ENCODE data around the gene ADARB1. TPM values are rescaled to one million over a fixed set of nuclear protein-coding genes. Genes with fewer than 3 reads are reported as not detected.

The ADARB1 gene
- polyA plus RNA-seq, 1 donor (not counting 4 experiments of a cell fraction or from before 2014, with no cell fraction given), result 13.0 TPM

DNA sequence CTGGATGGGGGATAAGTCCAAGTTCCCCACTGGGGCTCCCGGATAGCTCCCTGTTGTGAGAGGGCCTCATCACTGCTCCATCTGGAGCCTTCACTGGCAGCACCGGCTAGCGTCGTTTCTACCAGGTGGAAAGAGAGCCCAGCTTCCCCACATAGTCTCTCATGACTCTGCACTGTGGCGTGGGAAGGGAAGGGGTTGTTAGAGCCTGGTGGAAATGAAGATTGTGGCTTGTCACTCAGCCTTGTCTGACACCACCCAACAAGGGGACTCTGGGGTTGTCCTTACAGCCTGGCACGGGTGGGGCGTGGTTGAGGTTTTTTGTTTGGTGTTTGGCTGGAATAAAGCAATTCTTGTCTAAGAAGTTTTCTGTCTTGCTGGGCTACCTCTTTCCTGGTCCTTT is 94.6 kb downstream of the ADARB1 start:
- H3K27ac ChIP-seq (ENCODE audit: control insufficient read depth, insufficient read depth, low read length), result no peak overlapping the region

DNA sequence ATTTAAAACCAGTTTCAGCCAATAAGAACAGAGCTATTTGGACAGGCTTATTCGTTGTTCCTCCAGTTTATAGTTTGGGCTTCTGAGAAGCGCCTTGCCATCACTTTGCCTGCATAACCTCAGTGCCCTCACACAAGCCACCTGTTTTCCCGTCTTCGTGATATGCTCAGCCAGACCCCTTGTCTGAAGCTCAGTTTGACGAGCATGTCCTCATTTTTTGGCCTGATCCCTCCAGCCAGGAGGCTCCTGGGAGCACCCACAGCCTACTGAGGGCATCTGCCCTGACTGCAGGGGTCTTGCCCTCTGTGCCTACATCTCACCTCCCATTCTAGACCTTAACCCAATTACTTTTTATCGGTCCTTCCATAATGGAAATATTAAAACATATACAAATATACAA is 95.3 kb downstream of the ADARB1 start:
- dilution Hi-C loops (cut with MboI; ENCODE audit: extremely low pct_ligation_motif_present, low sequenced_read_pairs), result no loop called here
- H3K79me2 ChIP-seq (ENCODE audit: control insufficient read depth, insufficient read depth, low read length), result no peaks in the 10 kb centered on the region
- no peaks in the 10 kb centered on the region for H3K36me3 ChIP-seq (ENCODE audit: control insufficient read depth in 2 of 2, extremely low read depth in 1 of 2, insufficient read depth in 2 of 2, low read length in 2 of 2)
- H2AFZ ChIP-seq (ENCODE audit: control insufficient read depth, low read length), result no peak overlapping the region
- no peaks in the 10 kb centered on the region for H4K20me1 ChIP-seq (ENCODE audit: control insufficient read depth, extremely low read depth, insufficient read depth, low read length)
- no peak overlapping the region for H3K4me2 ChIP-seq (ENCODE audit: control insufficient read depth, extremely low read depth, insufficient read depth, low read depth, low read length)
- FAIRE-seq (no peak), DNase-seq (ENCODE audit: low read depth, low spot score) (no peak)
- peaks cover 9% of the 10 kb centered on the region for H3K4me1 ChIP-seq (ENCODE audit: control insufficient read depth, extremely low read depth, insufficient read depth, low read length)
- no peaks in the 10 kb centered on the region for H3K9me1 ChIP-seq (ENCODE audit: control insufficient read depth, extremely low read depth, insufficient read depth, low read length)
- no peaks in the 10 kb centered on the region for H3K27me3 ChIP-seq (ENCODE audit: control insufficient read depth, extremely low read depth, insufficient read depth, low read length)
- H3K9ac ChIP-seq (ENCODE audit: control insufficient read depth, extremely low read depth, insufficient read depth, low read length), result no peak overlapping the region
- no peaks in the 10 kb centered on the region for H3K9me3 ChIP-seq (ENCODE audit: control insufficient read depth, low read depth, low read length)
- H3K27ac ChIP-seq (ENCODE audit: control insufficient read depth, insufficient read depth, low read length), result no peak overlapping the region
- TF ChIP-seq, protein P1, sequence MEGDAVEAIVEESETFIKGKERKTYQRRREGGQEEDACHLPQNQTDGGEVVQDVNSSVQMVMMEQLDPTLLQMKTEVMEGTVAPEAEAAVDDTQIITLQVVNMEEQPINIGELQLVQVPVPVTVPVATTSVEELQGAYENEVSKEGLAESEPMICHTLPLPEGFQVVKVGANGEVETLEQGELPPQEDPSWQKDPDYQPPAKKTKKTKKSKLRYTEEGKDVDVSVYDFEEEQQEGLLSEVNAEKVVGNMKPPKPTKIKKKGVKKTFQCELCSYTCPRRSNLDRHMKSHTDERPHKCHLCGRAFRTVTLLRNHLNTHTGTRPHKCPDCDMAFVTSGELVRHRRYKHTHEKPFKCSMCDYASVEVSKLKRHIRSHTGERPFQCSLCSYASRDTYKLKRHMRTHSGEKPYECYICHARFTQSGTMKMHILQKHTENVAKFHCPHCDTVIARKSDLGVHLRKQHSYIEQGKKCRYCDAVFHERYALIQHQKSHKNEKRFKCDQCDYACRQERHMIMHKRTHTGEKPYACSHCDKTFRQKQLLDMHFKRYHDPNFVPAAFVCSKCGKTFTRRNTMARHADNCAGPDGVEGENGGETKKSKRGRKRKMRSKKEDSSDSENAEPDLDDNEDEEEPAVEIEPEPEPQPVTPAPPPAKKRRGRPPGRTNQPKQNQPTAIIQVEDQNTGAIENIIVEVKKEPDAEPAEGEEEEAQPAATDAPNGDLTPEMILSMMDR (optimal IDR thresholded peaks at IDR 0.05 in 1 of 3, IDR thresholded peaks at IDR 0.05 in 1 of 3, conservative IDR thresholded peaks at IDR 0.05 in 1 of 3; ENCODE audit: extremely low read depth in 1 of 3, insufficient read depth in 2 of 3, low read length in 3 of 3), result no peak
- TF ChIP-seq EZH2 (IDR thresholded peaks at IDR 0.05; ENCODE audit: low read length), result no peak
- no peak overlapping the region for H3K4me3 ChIP-seq (ENCODE audit: control insufficient read depth in 2 of 3, extremely low read depth in 1 of 3, insufficient read depth in 2 of 3, low read depth in 1 of 3, low read length in 3 of 3)

More for the DNA sequence above, 94.6 kb downstream of the ADARB1 start:
- Histone ChIP-seq H3K9ac (ENCODE audit: control insufficient read depth, extremely low read depth, insufficient read depth, low read length) (no peak overlapping the region), H3K36me3 (ENCODE audit: control insufficient read depth in 2 of 2, extremely low read depth in 1 of 2, insufficient read depth in 2 of 2, low read length in 2 of 2) (no peaks in the 10 kb centered on the region), H3K4me1 (ENCODE audit: control insufficient read depth, extremely low read depth, insufficient read depth, low read length) (peaks cover 9% of the 10 kb centered on the region), H3K4me2 (ENCODE audit: control insufficient read depth, extremely low read depth, insufficient read depth, low read depth, low read length) (no peak overlapping the region), H4K20me1 (ENCODE audit: control insufficient read depth, extremely low read depth, insufficient read depth, low read length) (no peaks in the 10 kb centered on the region), H3K9me3 (ENCODE audit: control insufficient read depth, low read depth, low read length) (no peaks in the 10 kb centered on the region), H2AFZ (ENCODE audit: control insufficient read depth, low read length) (no peak overlapping the region), H3K79me2 (ENCODE audit: control insufficient read depth, insufficient read depth, low read length) (no peaks in the 10 kb centered on the region), H3K27me3 (ENCODE audit: control insufficient read depth, extremely low read depth, insufficient read depth, low read length) (no peaks in the 10 kb centered on the region), H3K9me1 (ENCODE audit: control insufficient read depth, extremely low read depth, insufficient read depth, low read length) (no peaks in the 10 kb centered on the region), H3K4me3 (ENCODE audit: control insufficient read depth in 2 of 3, extremely low read depth in 1 of 3, insufficient read depth in 2 of 3, low read depth in 1 of 3, low read length in 3 of 3) (no peak overlapping the region)
- DNase-seq (ENCODE audit: low read depth, low spot score) (no peak), FAIRE-seq (no peak)
- TF ChIP-seq EZH2 (IDR thresholded peaks at IDR 0.05; ENCODE audit: low read length), result no peak
- TF ChIP-seq, protein P1 (optimal IDR thresholded peaks at IDR 0.05 in 1 of 3, IDR thresholded peaks at IDR 0.05 in 1 of 3, conservative IDR thresholded peaks at IDR 0.05 in 1 of 3; ENCODE audit: extremely low read depth in 1 of 3, insufficient read depth in 2 of 3, low read length in 3 of 3), result no peak
- dilution Hi-C loops (cut with MboI; ENCODE audit: extremely low pct_ligation_motif_present, low sequenced_read_pairs), result no loop called here
